ENCODE results near the gene AMPD1. TPM values are rescaled to one million over a fixed set of nuclear protein-coding genes. Genes with fewer than 3 reads are reported as not detected.

Gene AMPD1
- total and polyA plus RNA-seq, 10 of the 15 experiments (the other 5 are each of a cell fraction or from before 2014, with no cell fraction given) = 0.12 to 0.30 (median 0.14) TPM; not detected in 7

DNA sequence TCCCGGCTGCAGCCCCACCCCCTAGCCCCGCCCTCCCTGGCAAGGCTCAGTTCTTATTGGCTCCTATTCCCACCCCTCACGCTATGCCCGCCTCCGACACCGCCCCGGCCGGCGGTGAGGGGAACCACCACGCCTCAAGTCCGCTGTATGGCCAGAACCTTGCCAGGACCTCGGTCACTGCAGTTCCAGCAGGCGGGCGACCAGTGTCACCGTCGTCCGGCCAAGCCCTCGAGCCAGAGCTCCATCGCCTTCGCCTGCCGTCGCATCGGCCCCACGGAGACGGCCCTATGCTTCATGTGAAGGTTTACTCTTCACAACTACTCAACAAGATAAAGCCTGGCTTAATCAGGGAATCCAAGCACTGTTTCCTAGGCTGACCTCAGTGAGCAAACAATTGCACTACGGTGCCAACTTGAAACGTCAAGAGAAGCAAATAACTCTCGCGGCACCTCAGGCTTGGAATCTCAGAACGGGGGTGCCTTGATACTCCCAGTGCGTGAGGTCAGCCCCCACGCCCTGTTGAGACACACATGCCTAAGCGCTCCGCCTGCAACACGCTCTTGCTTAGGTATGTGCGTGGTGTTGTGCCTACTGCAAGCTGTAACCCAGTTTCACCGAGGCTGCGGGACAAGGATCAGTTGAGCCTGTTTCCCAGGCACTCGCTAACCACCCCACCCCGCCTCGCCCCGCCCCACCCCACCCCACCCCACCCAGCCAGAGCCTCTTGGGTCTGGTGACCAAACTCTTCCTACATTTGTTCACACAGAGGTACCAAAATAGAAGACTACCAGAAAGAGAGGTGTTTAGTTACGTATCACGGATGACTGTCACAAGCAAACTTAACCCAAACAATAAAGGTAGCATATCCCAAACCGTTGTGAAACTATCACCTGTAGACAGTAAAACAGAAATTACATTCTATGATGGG is 25.0 kb downstream of the AMPD1 start (continued):
- no peak for TF ChIP-seq ZBTB40 (IDR thresholded peaks at IDR 0.05; ENCODE audit: borderline replicate concordance)
- no peak for TF ChIP-seq MEF2B (IDR thresholded peaks at IDR 0.05; ENCODE audit: partially characterized antibody, poor library complexity, severe bottlenecking)
- peak in 1 of 2 experiments; percentile 92; a peak in 1 of 4 replicates for TF ChIP-seq ETV6 (conservative IDR thresholded peaks at IDR 0.05 in 1 of 2, IDR thresholded peaks at IDR 0.05 in 1 of 2; ENCODE audit: borderline replicate concordance in 1 of 2, low read depth in 1 of 2)
- 0 out of 2 replicates have a peak, but pooled peaks have one; percentile 23 for TF ChIP-seq CHD2 (IDR thresholded peaks at IDR 0.05; ENCODE audit: borderline replicate concordance, low read depth, low read length)
- TF ChIP-seq RB1 (IDR thresholded peaks at IDR 0.05; ENCODE audit: borderline replicate concordance) = 0 out of 2 replicates have a peak, but pooled peaks have one; percentile 69
- TF ChIP-seq DPF2 (IDR thresholded peaks at IDR 0.05) = 0 out of 2 replicates have a peak, but pooled peaks have one; percentile 44
- TF ChIP-seq GATAD2B (conservative IDR thresholded peaks at IDR 0.05; ENCODE audit: low read depth) = 0 out of 2 replicates have a peak, but pooled peaks have one; percentile 19
- TF ChIP-seq SPI1 (IDR thresholded peaks at IDR 0.05; ENCODE audit: borderline replicate concordance, insufficient read depth, low read depth, low read length) = no peak

All from GM12878 (cell line).